ENCODE measurements around the gene COPS4. TPM values are rescaled to one million over a fixed set of nuclear protein-coding genes. Genes with fewer than 3 reads are reported as not detected.
"Not testable (repeated sequence)": the region's sequence is repeated elsewhere in the genome, so short reads cannot be mapped to it uniquely, and the experiment has no call there.

The COPS4 gene
- total RNA-seq: 100 to 1,000 TPM in 1 of 4 donors, 10 to 100 TPM in 3; 34.3 to 116 (median 43.5) TPM

DNA sequence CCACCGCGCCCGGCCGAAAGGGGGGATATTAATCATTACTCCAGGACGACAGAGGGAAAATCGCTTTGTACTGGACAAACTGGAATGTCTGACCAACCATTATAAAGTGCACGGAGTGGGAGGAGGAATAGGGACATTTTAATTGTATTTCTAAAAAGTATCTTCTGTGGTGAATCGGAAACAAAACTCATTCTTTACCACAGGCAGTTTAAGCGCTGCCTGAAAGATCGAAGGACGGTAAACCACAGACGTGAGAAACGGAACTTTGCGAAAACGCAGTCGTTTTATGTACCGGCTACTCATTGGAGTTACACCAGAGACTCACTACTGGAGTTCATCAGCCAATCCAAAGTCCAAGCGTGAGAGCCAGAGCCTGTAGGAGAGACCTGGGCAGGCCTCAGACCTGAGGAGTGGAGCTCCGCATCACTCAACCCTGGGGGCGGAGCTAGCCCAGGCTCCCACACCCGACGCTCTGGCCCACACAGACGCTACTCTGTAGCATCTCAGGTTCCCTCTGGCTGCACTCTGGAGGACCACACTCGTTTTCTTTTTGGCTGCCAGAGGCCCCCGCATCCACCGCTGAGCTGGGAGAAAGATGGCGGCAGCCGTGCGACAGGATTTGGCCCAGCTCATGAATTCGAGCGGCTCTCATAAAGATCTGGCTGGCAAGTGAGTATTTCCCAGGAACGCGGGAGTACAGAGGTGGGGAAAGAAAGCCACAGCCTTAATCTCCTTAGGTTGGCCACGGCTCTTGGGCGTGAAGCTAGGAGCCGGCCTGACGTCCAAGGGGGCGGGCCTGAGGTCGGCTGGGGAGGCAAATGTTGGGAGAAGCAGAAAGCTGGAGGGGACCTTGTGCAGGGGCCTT is at the start of gene COPS4:
TSS of gene COPS4 (plus strand) at position 554 of the 865 bp plus-strand sequence. CDS start at position 596, 42 bp downstream.
- Histone ChIP-seq H3K4me1 (peaks cover 0 to 15% (median 1%) of the 10 kb centered on the region in 4 donors), H3K27ac (peak within 1 kb of the TSS; percentile 82 to 93 (median 86)), H3K36me3 (no peaks in the 10 kb centered on the region), H3K27me3 (no peaks in the 10 kb centered on the region), H3K9me3 (no peaks in the 10 kb centered on the region), H3K4me3 (peak within 1 kb of the TSS; percentile 57 to 85 (median 68))
- TF ChIP-seq POLR2A (IDR thresholded peaks at IDR 0.05): peak; percentile 54 to 83
- TF ChIP-seq CTCF (IDR thresholded peaks at IDR 0.05): peak; percentile 24 to 82 (median 53)
- peak; percentile 94 to 99 (median 97) for DNase-seq

- not testable (repeated sequence) for H3K27ac ChIP-seq, H3K36me3 ChIP-seq, H3K4me3 ChIP-seq, H3K27me3 ChIP-seq, H3K4me1 ChIP-seq, DNase-seq, H3K9me3 ChIP-seq
Measured at GRCh38 chr4:82987519-82987918, 47.5 kb upstream of the COPS4 start.

DNA sequence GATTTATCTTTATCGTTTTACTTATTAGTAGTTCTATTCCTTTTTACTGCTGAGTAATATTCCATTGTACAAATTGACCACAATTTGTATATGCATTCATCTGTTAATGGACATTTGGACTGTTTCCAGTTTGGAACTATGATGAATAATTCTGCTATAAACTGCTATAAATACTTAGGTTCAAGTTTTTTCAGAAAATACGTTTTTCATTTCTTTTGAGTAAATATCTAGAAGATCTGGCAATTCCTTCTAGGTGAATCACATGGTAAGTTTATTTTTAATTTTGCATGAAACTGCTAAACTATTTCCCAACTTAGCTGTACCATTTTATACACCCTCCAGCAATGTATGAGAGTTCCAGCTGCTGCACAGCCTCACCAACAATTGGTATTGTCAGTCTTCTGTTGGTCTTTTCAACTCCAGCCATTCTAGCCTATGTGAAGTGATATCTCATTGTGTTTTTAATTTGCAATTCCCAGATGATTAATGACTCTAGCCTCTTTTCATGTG is 46.6 kb upstream of the COPS4 start:
- Histone ChIP-seq H3K27ac (no peak overlapping the region), H3K9me3 (no peaks in the 10 kb centered on the region), H3K27me3 (no peaks in the 10 kb centered on the region), H3K4me1 (peaks cover 0 to 8% (median 2%) of the 10 kb centered on the region in 4 donors), H3K36me3 (no peaks in the 10 kb centered on the region), H3K4me3 (no peak overlapping the region)
- DNase-seq: no peak
- no peak for TF ChIP-seq CTCF (IDR thresholded peaks at IDR 0.05)
- TF ChIP-seq POLR2A (IDR thresholded peaks at IDR 0.05): no peak

DNA sequence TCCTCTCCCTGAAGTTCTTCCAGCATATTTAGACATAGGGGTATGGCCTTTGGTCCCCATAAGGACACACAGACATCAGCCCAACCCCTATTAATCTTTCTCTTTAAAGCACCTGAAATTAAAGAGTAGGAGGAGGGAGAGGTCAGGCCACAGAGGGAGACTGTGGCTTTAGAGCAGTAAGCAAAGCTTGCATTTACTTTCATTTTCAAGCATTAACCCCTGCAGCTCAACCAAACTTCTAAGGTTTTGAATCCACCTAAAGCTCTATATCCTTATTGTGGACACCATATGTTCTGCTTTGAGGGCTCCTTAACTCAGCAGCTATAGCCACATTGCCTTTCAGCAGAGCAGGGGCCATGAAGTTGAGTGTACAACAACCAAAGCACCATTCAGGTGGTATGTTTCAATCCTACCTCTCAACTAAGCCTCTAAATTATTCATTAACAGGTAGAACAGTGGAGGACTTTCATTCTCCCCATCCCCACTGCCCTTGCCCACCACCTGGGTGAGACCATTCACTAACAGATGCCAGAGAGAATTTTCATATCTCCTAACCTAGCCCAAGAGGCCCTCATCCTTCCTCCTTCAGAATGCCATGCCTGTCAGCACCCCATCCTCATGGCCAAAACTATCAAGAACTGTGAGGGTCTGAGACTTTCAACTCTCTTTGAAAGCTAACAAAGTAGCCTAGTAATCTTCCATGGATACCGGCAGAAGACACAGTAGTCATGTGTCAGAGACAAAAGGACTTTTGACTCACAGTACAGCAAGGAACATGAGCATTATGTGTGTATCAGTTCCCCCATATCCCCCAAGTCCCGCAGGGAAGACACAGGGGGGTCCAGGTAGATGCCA is 45.2 kb upstream of the COPS4 start:
- H3K4me1 ChIP-seq: peaks cover 0 to 8% (median 2%) of the 10 kb centered on the region in 4 donors
- no peak for DNase-seq
- H3K9me3 ChIP-seq: no peaks in the 10 kb centered on the region
- H3K4me3 ChIP-seq: peak overlapping the region in 1 of 4 donors; percentile 22
- no peaks in the 10 kb centered on the region for H3K27me3 ChIP-seq
- peak overlapping the region in 1 of 4 donors; percentile 23 for H3K27ac ChIP-seq
- no peaks in the 10 kb centered on the region for H3K36me3 ChIP-seq
- TF ChIP-seq CTCF (IDR thresholded peaks at IDR 0.05) (no peak), POLR2A (IDR thresholded peaks at IDR 0.05) (no peak)

- Histone ChIP-seq H3K27ac (no peak overlapping the region), H3K36me3 (no peaks in the 10 kb centered on the region), H3K4me1 (peaks cover 0 to under 1% (median under 1%) of the 10 kb centered on the region in 4 donors), H3K27me3 (no peaks in the 10 kb centered on the region), H3K9me3 (no peaks in the 10 kb centered on the region), H3K4me3 (no peak overlapping the region)
- no peak for TF ChIP-seq POLR2A (IDR thresholded peaks at IDR 0.05)
- no peak for TF ChIP-seq CTCF (IDR thresholded peaks at IDR 0.05)
- no peak for DNase-seq
Measured at GRCh38 chr4:82994834-82995233, 40.1 kb upstream of the COPS4 start.

Measured in Peyer's patch (tissue), 4 donors.